Measurements from ENCODE around the gene ANKS4B. TPM values are rescaled to one million over a fixed set of nuclear protein-coding genes. Genes with fewer than 3 reads are reported as not detected.
A peak's percentile ranks its signal among the peaks of the same experiment; 100 is the strongest.

Gene ANKS4B
- polyA plus RNA-seq, 3 donors = not detected

DNA sequence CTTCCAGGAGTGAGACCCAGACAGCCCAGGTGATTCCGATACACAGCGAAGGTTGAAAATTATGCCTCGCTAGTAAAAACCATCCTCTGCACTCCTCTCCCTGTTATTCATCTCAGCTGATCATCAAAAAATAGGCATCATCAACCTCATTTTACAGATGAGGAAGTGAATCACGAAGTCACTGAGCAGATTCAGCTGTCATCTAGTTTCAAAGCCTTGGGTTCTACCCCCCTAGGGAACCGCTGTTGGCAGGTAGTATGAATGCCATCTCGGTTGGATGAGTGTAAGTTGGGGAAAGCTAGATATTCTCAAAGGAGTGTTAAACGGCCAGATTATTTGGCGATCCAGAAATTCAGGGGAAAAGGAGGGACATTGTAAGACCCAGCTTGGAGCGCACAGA lies 42.6 kb downstream of the ANKS4B start:
- H3K9me3 Mint-ChIP-seq = peaks cover 0 to 3% (median 0%) of the 10 kb centered on the region in 7 donors
- TF ChIP-seq, protein P1, sequence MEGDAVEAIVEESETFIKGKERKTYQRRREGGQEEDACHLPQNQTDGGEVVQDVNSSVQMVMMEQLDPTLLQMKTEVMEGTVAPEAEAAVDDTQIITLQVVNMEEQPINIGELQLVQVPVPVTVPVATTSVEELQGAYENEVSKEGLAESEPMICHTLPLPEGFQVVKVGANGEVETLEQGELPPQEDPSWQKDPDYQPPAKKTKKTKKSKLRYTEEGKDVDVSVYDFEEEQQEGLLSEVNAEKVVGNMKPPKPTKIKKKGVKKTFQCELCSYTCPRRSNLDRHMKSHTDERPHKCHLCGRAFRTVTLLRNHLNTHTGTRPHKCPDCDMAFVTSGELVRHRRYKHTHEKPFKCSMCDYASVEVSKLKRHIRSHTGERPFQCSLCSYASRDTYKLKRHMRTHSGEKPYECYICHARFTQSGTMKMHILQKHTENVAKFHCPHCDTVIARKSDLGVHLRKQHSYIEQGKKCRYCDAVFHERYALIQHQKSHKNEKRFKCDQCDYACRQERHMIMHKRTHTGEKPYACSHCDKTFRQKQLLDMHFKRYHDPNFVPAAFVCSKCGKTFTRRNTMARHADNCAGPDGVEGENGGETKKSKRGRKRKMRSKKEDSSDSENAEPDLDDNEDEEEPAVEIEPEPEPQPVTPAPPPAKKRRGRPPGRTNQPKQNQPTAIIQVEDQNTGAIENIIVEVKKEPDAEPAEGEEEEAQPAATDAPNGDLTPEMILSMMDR (IDR thresholded peaks at IDR 0.05) = no peak
- Histone ChIP-seq H3K4me1 (ENCODE audit: control insufficient read depth in 1 of 2, insufficient read depth in 2 of 2, low read length in 2 of 2) (peaks cover 8 to 9% of the 10 kb centered on the region in 2 donors), H2AFZ (ENCODE audit: insufficient read depth, low read depth, low read length, poor library complexity, severe bottlenecking) (no peak overlapping the region), H3K79me2 (ENCODE audit: insufficient read depth, low read length) (no peaks in the 10 kb centered on the region), H3K27me3 (ENCODE audit: control insufficient read depth in 2 of 2, insufficient read depth in 2 of 2, low read length in 2 of 2) (peaks cover 42 to 50% of the 10 kb centered on the region in 2 donors), H4K20me1 (ENCODE audit: insufficient read depth, low read length) (no peaks in the 10 kb centered on the region), H3K9me3 (replicated peaks in 1 of 2; ENCODE audit: control insufficient read depth in 1 of 2, insufficient read depth in 1 of 2, low read length in 2 of 2) (no peaks in the 10 kb centered on the region), H3K27ac (ENCODE audit: low read depth in 1 of 2, low read length in 2 of 2) (no peak overlapping the region), H3K4me2 (replicated peaks; ENCODE audit: extremely low read depth, low read length, poor library complexity, severe bottlenecking) (no peak overlapping the region), H3K36me3 (replicated peaks in 1 of 2; ENCODE audit: control insufficient read depth in 1 of 2, insufficient read depth in 2 of 2, low read length in 2 of 2) (no peaks in the 10 kb centered on the region), H3K9ac (ENCODE audit: insufficient read depth, low read length, poor library complexity, severe bottlenecking) (no peak overlapping the region), H3K4me3 (replicated peaks in 1 of 3; ENCODE audit: low read depth in 2 of 3, low read length in 3 of 3) (no peak overlapping the region)
- H3K27ac Mint-ChIP-seq = no peak overlapping the region
- peaks cover 7% of the 10 kb centered on the region for H3K4me1 Mint-ChIP-seq
- peaks cover 39 to 49% (median 42%) of the 10 kb centered on the region in 3 donors for H3K27me3 Mint-ChIP-seq (ENCODE audit: low read depth in 3 of 3)
- no peak for DNase-seq
- no peak overlapping the region for H3K4me3 Mint-ChIP-seq
- H3K36me3 Mint-ChIP-seq = no peaks in the 10 kb centered on the region
- WGBS (ENCODE audit: insufficient coverage) = 100% methylated on average over 2 of the region's 9 CpGs
- intact Hi-C loops (cut with micrococcal nuclease) = no loop called here

DNA sequence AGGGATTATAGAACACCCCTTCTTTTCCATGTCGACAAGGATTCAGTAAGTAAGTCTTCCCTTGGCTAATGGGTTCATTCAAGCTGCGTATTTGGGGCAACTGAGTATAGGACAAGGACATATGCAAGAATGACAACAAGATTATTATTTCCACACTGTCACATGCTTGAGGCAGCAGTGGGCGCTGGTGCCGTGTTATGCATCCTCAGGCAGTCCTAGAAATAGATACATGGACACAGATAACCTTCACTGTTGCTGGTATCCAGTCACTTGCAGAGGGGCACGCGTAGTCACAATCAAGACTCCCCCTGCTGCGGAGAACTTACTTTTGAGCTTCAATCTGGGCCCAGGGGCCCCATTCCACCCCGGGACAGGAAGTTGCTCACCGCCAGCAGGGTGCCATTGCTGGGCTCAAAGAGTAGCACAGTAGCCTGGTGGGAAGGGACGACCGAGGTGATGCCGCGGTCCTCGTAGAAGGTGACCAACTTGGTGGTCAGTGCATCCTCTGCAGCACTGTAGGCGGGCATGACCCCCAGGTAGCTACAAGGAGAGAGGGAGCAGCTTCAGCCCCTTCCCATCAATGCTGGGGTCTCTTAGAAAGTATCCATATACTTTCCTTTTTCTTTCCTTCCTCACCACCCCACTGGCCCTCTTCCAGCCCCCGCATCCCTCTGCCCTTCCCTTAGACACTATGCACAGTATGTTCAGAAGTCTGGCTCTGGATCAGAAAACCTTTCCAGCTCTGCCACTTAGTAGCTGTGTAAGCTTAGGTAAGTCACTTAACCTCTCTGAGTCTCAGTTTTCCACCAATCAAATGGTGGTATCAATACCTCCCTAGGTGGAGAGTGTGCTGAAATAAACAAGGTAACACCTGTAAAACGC lies 43.8 kb downstream of the ANKS4B start:
- peaks cover 7% of the 10 kb centered on the region for H3K4me1 Mint-ChIP-seq
- peaks cover 0 to 4% of the 10 kb centered on the region in 2 donors for H3K36me3 Mint-ChIP-seq
- peaks cover 51 to 57% of the 10 kb centered on the region in 2 donors for H3K27me3 ChIP-seq (ENCODE audit: control insufficient read depth in 2 of 2, insufficient read depth in 2 of 2, low read length in 2 of 2)
- no peak overlapping the region for H3K27ac ChIP-seq (ENCODE audit: low read depth in 1 of 2, low read length in 2 of 2)
- H3K79me2 ChIP-seq (ENCODE audit: insufficient read depth, low read length) = no peaks in the 10 kb centered on the region
- no peaks in the 10 kb centered on the region for H3K9me3 ChIP-seq (replicated peaks in 1 of 2; ENCODE audit: control insufficient read depth in 1 of 2, insufficient read depth in 1 of 2, low read length in 2 of 2)
- no peak overlapping the region for H3K9ac ChIP-seq (ENCODE audit: insufficient read depth, low read length, poor library complexity, severe bottlenecking)
- peak overlapping the region in 1 of 3 experiments; percentile 61 for H3K4me3 ChIP-seq (replicated peaks in 1 of 3; ENCODE audit: low read depth in 2 of 3, low read length in 3 of 3)
- no peak overlapping the region for H2AFZ ChIP-seq (ENCODE audit: insufficient read depth, low read depth, low read length, poor library complexity, severe bottlenecking)
- H3K9me3 Mint-ChIP-seq = peaks cover 1 to 9% (median 7%) of the 10 kb centered on the region in 7 donors
- H3K27ac Mint-ChIP-seq = no peak overlapping the region
- peaks cover 49 to 61% (median 51%) of the 10 kb centered on the region in 3 donors for H3K27me3 Mint-ChIP-seq (ENCODE audit: low read depth in 3 of 3)
- no peaks in the 10 kb centered on the region for H3K36me3 ChIP-seq (replicated peaks in 1 of 2; ENCODE audit: control insufficient read depth in 1 of 2, insufficient read depth in 2 of 2, low read length in 2 of 2)
- TF ChIP-seq, protein P1 (IDR thresholded peaks at IDR 0.05) = no peak
- WGBS (ENCODE audit: insufficient coverage) = 69% methylated on average over 14 of the region's 17 CpGs
- peak overlapping the region in 1 of 2 donors; percentile 59 for H3K4me3 Mint-ChIP-seq
- H3K4me2 ChIP-seq (replicated peaks; ENCODE audit: extremely low read depth, low read length, poor library complexity, severe bottlenecking) = peak overlapping the region; percentile 63
- no peak for DNase-seq
- intact Hi-C loops (cut with micrococcal nuclease) = no loop called here
- H3K4me1 ChIP-seq (ENCODE audit: control insufficient read depth in 1 of 2, insufficient read depth in 2 of 2, low read length in 2 of 2) = peaks cover 8 to 9% of the 10 kb centered on the region in 2 donors
- H4K20me1 ChIP-seq (ENCODE audit: insufficient read depth, low read length) = no peaks in the 10 kb centered on the region

Measured in CD14-positive monocyte (primary cell).